HG02798 (cell line): ENCODE data around the gene ADRA2B.

Experiments used
- ATAC-seq: cut with Tn5 transposase; IDR thresholded peaks from one replicate; pipeline ENCODE4 v1.9.1; 2021; ENCODE audit warnings: mild to moderate bottlenecking; ENCODE audit not compliant: unreplicated experiment, poor library complexity

ADRA2B gene

GRCh38 chr2:96108151-96108540 is 8.2 kb downstream of the ADRA2B start:
- no peak for ATAC-seq

DNA sequence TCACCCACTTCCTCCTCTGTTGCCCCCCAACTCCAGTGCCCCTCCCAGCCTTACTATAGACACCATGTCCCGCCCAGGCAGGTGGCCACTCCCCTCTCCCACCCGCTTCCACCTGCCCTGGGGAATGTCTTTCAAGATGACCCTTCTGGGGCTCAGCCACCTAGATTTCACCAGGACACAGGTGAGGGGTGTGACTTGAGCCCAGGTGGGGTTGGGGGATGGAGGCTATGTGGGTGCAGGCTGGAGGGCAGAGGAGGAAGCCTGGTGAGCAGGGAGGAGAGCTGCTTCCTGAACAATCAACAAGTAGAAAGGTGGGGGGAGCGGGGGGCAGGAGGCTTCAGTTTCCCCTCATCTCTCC is 8.7 kb downstream of the ADRA2B start:
- ATAC-seq, result no peak

DNA sequence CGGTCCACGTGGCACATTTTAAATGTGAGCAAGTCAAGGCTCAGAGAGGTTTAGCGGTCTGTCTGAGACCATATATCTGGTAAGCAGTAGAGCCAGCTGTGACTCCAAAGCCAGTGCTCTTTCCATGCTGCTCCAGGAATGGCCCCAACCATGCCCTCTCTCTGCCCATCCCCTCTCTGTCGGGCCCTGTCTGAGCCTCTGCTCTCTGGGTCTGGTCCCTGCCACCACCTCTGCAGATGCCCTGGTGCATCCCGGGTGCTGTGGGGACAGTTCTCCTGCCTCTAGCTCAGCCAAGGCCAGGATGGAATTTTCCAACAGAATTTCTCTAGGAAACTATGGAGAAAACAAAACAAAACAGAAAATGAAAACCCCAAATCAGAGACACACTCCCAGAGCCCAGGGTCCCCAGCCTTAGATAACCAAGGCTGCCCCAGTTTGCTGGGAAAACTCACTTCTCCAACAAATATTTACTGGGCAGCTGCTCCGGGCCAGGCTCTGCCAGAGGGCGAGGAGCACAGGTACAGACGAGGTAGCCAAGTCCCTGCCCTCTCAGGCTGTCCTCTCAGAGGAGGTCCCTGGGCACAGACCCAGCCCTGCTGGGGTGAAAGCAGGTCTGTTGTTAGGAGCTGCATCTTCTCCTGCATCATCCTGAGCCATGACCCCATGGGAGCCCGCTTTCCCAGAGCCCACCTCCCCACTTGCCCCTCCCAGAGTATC is 9.2 kb downstream of the ADRA2B start:
- ATAC-seq, result no peak

GRCh38 chr2:96105994-96106715 is 10.2 kb downstream of the ADRA2B start:
- no peak for ATAC-seq

- no peak for ATAC-seq
Measured at GRCh38 chr2:96105152-96105915, 11.0 kb downstream of the ADRA2B start.

- ATAC-seq, result no peak
Measured at GRCh38 chr2:96104487-96104861, 11.9 kb downstream of the ADRA2B start.

GRCh38 chr2:96103761-96104486 is 12.4 kb downstream of the ADRA2B start:
- no peak for ATAC-seq

DNA sequence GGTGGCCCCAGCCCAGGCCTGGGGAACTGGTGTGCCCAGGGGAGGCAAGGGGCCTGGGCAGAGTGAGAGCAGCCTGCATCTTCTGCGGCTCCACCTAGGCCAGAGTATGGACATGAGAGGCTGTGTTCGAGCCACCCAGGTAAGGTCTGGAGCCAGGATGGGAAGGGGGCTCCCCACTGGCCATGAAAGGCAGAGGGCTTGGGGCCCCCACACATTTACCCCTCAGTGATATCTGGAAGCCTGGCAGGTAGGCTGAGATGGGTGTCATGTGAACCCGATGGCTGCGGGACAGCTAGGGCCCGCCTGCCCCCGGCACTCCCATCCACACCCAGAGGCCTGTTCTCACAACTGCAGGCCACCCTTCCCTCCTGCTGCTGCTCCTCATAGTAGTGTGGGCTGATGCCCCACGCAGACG is 13.2 kb downstream of the ADRA2B start:
- ATAC-seq, result no peak

DNA sequence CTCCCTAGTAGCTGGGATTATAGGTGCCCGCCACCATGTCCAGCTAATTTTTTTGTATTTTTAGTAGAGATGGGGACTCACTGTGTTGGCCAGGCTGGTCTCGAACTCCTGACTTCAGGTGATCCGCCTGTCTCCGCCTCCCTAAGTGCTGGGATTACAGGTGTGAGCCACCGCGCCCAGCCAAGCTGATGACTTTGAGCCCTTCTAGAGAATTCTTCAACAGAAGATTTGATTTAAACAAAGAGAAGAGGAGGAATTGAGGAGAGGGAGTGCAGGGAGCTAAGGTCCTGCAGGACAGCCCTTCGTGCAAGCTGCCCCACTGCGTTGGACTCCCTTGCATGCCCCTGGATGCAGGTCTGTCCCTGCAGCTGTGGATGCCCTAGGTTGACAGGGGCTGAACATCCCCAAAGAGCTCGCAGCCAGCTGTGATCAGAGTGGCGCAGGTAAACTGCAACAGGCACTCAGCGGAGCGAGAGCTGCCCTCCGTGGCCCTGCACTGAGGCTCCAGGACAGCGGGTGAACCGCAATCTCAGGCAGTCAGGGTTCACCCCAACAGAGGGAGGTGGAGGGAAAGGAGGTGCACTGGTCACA is 13.7 kb downstream of the ADRA2B start:
- no peak for ATAC-seq

DNA sequence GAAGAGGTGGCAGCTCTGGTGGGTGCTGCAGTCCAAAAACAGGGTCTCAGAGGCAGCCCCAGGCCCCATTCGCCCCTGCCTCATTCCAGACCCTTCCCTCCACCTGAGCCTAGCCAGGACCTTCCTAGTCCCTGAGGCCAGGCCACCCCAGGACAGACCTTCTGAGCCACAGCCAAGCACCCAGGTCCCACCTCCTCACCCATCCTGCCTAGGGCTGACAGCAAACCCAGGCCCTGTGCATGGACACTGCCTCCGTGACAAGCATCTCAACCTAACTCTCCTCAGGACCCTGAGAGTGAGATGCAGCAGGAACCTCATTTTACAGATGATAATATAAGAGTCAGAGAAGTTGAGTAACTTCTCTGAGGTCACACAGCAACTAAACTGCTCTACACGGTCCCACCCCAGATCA is 15.5 kb downstream of the ADRA2B start:
- ATAC-seq, result no peak

DNA sequence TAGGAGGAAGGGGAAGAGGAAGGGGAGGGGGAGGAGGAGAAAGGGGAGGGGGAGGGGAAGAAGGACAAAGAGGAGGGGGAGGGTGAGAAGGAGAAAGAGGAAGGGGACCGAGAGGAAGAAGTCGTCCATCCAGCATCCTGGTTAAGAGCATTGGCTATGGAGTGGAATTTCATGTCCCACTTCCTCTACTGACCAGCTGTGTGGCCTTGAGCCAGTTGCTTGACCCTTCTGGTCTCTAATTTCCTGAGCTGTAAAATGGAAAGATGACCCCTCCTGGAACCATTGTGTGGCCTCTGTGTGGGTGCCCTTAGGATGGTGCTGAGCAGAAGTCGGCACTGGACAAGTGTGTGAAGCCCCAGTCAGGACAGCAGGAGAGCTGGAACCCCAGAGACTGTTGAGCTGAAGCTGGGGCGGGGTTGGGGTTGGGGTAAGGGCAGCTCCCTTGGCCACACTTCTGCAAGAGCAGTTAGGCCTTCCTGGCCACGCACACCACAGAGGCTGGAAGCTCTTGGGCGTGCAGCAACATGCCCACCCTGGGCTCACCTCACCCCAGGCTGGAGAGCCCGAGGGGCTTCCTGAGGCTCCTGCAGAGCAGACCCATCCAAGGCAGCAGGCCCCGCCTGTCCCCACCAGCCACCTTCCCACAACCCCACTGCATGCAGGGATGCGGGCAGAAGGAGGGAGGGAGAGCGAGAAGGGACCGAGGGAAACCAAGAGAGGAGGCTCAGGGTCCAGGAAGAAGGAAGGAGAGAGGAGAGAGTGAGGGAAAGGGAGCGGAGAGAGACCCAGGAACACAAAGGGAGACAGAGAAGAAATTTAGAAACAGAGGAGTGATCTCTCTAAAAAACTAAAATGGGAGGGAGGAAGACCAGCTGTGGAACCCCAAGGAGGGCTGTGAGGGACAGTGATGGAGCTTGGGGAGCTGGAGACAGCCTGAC is 16.2 kb downstream of the ADRA2B start:
- ATAC-seq, result no peak

DNA sequence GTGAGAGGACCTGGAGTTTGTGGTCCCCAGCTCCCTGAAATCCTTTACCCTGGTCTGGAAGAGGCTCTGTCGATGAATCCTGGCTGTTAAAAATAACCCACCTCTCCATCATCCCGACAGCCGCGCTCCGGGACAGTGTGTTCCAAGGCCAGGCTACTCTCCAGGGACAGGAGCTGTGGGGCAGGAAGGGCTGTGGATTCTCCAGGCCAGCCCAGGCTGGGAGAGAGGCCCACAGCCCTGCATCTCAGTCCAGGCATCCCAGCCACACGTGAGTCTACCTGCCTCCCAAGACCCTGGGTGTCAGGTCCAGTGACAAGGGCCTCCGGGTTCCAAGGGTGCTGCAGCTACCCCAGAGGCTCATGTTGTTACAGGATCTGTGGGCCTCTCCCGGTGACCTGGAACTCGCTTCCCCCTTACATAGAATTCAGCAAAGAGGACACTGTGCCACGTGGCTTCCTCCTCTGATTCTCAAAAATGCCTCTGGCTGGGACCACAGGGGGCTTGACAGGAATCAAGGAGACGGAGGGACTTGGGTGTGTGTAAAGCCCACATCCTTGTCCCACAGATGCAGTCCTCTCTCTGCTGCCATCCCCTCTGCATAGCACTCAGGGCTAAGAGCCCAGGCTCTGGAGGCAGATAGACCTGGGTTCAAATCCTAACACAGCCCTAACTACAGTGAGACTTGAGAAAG is 17.3 kb downstream of the ADRA2B start:
- no peak for ATAC-seq

GRCh38 chr2:96097951-96098823 is 18.2 kb downstream of the ADRA2B start:
- ATAC-seq, result no peak

DNA sequence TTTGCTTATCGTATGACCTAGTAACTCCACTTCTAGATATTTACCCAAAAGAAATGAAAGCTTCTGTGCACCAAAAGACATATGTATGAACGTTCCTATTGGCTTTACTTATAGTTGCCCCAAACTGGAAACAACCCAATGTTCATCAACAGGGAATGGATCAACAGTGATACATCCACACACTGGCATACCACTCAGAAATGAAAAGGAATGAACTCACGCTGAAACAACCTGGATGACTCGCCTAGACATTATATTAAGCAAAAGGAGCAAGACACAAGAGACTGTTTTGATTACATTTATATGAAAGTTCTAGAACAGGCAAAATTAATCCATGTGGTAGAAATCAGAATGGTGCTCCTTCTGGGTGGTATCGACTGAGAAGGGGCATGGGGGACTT is 18.9 kb downstream of the ADRA2B start:
- no peak for ATAC-seq

DNA sequence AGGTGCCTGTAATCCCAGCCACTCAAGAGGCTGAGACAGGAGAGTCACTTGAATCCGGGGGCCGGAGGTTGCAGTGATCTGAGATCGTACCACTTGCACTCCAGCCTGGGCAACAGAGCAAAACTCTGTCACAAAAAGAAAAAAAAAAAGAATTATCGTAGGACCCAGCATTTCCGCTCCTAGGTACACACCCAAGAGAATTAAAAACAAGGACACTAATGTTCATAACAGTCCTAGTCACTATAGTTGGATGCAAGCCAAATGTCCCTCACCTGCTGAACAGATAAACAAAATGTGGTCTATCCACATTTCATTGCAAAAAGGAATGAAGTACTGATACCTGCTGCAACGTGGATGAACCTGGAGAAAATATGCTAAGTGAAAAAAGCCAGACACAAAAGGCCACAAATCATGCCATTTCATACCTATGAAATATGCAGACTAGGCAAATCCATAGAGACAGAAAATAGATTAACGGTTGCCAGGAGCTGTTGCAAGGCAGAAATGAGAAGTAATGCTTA is 21.2 kb downstream of the ADRA2B start:
- ATAC-seq, result no peak

DNA sequence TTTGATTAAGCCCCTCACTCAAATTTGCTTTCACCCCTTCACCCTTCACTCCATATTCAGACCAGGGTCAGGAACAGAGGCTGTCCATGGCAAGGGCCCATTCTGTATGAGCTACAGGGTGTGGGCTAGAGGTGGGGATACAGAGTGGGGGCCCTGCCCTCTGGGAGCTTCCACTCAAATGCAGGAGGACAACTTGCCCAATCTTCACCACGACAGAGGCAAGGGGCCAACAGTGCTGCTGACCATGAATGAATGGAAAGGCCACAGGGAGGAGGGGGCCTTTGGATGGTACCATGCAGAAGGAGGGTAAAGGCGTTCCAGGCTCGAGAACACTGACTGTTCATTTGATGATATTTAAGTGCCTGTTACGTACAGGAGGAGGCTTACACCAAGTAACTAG is 22.8 kb downstream of the ADRA2B start:
- ATAC-seq, result no peak

- ATAC-seq, result no peak
Measured at GRCh38 chr2:96092951-96093350, 23.4 kb downstream of the ADRA2B start.

GRCh38 chr2:96092573-96092877 is 23.8 kb downstream of the ADRA2B start:
- no peak for ATAC-seq
